IMR-90 (cell line): ENCODE measurements around the gene CXCR2. TPM values are rescaled to one million over a fixed set of nuclear protein-coding genes. Genes with fewer than 3 reads are reported as not detected.

Experiments used
- ATAC-seq: fragments of 200-7000 bp; cut with Tn5 transposase; 2 replicates; pipeline ENCODE4 v1.9.1; 2020; ENCODE audit warnings: low read depth, mild to moderate bottlenecking, moderate library complexity
- BruUV-seq: library from RNA; stranded (reverse); fragments of 400-500 nt; replicated peaks from 2 replicates; lab custom pipeline; 2021; lab: Mats Ljungman, UMichigan
- CTCF ChIA-PET: fragments of 300-600 bp; formaldehyde crosslinking; extraction: SDS; loops from one replicate; lab custom pipeline; 2021; ENCODE audit warnings: antibody characterized with exemption; lab: Yijun Ruan, JAX
- POLR2A ChIA-PET: fragments of 300-600 bp; sonication (Branson Sonifier 250); formaldehyde crosslinking; loops from one replicate; lab custom pipeline; 2022; ENCODE audit warnings: antibody characterized with exemption; ENCODE audit not compliant: unreplicated experiment; lab: Charles Lee
- DNase-seq: peaks from one replicate; pipeline ENCODE4 v3.0.0; 2013
- H2AFZ ChIP-seq: replicated peaks from 2 replicates; pipeline ENCODE3; 2013; ENCODE audit warnings: low read length, mild to moderate bottlenecking; ENCODE audit not compliant: poor library complexity
- H2AK5ac ChIP-seq: 2 replicates; pipeline ENCODE4 v1.6.1; 2013; ENCODE audit warnings: low read depth, low read length, inconsistent platforms
- H2AK9ac ChIP-seq: replicated peaks from 2 replicates; pipeline ENCODE3; 2013; ENCODE audit warnings: mild to moderate bottlenecking, low read depth, low read length, moderate library complexity; ENCODE audit not compliant: poor library complexity
- H2BK120ac ChIP-seq: 2 replicates; pipeline ENCODE4 v1.6.1; 2013; ENCODE audit warnings: low read depth, low read length, inconsistent platforms
- H2BK15ac ChIP-seq: 3 replicates; pipeline ENCODE4 v1.6.1; 2013; ENCODE audit warnings: low read depth, low read length, inconsistent platforms
- H2BK20ac ChIP-seq: 2 replicates; pipeline ENCODE4 v1.6.1; 2013; ENCODE audit warnings: low read depth, mild to moderate bottlenecking, inconsistent platforms, low read length, moderate library complexity
- H2BK5ac ChIP-seq: 2 replicates; pipeline ENCODE4 v1.6.1; 2013; ENCODE audit warnings: mild to moderate bottlenecking, low read depth, low read length, inconsistent platforms; ENCODE audit not compliant: poor library complexity, severe bottlenecking
- H3K14ac ChIP-seq: replicated peaks from 2 replicates; pipeline ENCODE4 v1.6.1; 2013; ENCODE audit warnings: low read depth, low read length, inconsistent platforms
- H3K18ac ChIP-seq: 2 replicates; pipeline ENCODE4 v1.6.1; 2013; ENCODE audit warnings: low read depth, low read length, control low read depth
- H3K23ac ChIP-seq: 2 replicates; pipeline ENCODE4 v1.6.1; 2013; ENCODE audit warnings: low read depth, low read length, inconsistent platforms
- H3K27ac ChIP-seq: 2 replicates; pipeline ENCODE4 v1.5.1; 2013; ENCODE audit warnings: mild to moderate bottlenecking, control low read depth, low read length; ENCODE audit not compliant: insufficient read depth
- H3K27me3 ChIP-seq: 2 replicates; pipeline ENCODE4 v1.6.1; 2013; ENCODE audit warnings: low read length; ENCODE audit not compliant: control insufficient read depth, insufficient read depth
- H3K36me3 ChIP-seq: 2 replicates; pipeline ENCODE4 v1.6.1; 2013; ENCODE audit warnings: low read length, mixed read lengths; ENCODE audit not compliant: control insufficient read depth, insufficient read depth
- H3K4ac ChIP-seq: 2 replicates; pipeline ENCODE4 v1.6.1; 2013; ENCODE audit warnings: low read depth, low read length, inconsistent platforms
- H3K4me1 ChIP-seq: 2 replicates; pipeline ENCODE4 v1.6.1; 2013; ENCODE audit warnings: low read length, mixed read lengths; ENCODE audit not compliant: control insufficient read depth, insufficient read depth
- H3K4me2 ChIP-seq: 2 replicates; pipeline ENCODE4 v1.6.1; 2013; ENCODE audit warnings: low read depth, mild to moderate bottlenecking, control low read depth, low read length, moderate library complexity
- H3K4me3 ChIP-seq: 2 replicates; pipeline ENCODE4 v1.5.1; 2013; ENCODE audit warnings: low read depth, mild to moderate bottlenecking, control low read depth, low read length, moderate library complexity; ENCODE audit not compliant: insufficient read depth
- H3K56ac ChIP-seq: 2 replicates; pipeline ENCODE4 v1.6.1; 2013; ENCODE audit warnings: low read length, inconsistent platforms; ENCODE audit not compliant: insufficient read depth; ENCODE audit errors: extremely low read depth
- H3K79me1 ChIP-seq, 2 experiments: 2 replicates each; pipeline ENCODE4 v1.6.1; 2013; ENCODE audit warnings: low read length in 2 of 2, inconsistent platforms in 1 of 2, low read depth in 1 of 2
- H3K9ac ChIP-seq: 2 replicates; pipeline ENCODE4 v1.6.1; 2013; ENCODE audit warnings: low read depth, low read length, control low read depth
- H3K9me1 ChIP-seq: 2 replicates; pipeline ENCODE4 v1.6.1; 2013; ENCODE audit warnings: low read length, inconsistent platforms; ENCODE audit not compliant: insufficient read depth
- H3K9me3 ChIP-seq: 2 replicates; pipeline ENCODE4 v1.6.1; 2013; ENCODE audit warnings: low read length; ENCODE audit not compliant: control insufficient read depth, insufficient read depth
- H4K20me1 ChIP-seq: 2 replicates; pipeline ENCODE4 v1.6.1; 2013; ENCODE audit warnings: low read length, inconsistent platforms; ENCODE audit not compliant: insufficient read depth
- H4K5ac ChIP-seq: 2 replicates; pipeline ENCODE4 v1.6.1; 2013; ENCODE audit warnings: mild to moderate bottlenecking, low read depth, low read length, control low read depth
- H4K8ac ChIP-seq, 2 experiments: 2 replicates each; pipeline ENCODE4 v1.6.1; 2013; ENCODE audit warnings: low read depth in 2 of 2, low read length in 2 of 2, control low read depth in 1 of 2, inconsistent platforms in 1 of 2
- H4K91ac ChIP-seq: 2 replicates; pipeline ENCODE4 v1.6.1; 2013; ENCODE audit warnings: low read depth, low read length, inconsistent platforms; ENCODE audit not compliant: insufficient read depth
- BHLHE40 ChIP-seq: fragments of 150-350 bp; IDR thresholded peaks from 2 replicates; pipeline ENCODE4 v1.6.1; 2016; ENCODE audit warnings: mild to moderate bottlenecking, low read depth, low read length
- CEBPB ChIP-seq: IDR thresholded peaks from 2 replicates; pipeline ENCODE4 v1.6.1; 2012; ENCODE audit warnings: low read depth, low read length, improper control_type of control experiment
- CHD1 ChIP-seq: IDR thresholded peaks from 2 replicates; pipeline ENCODE4 v1.6.1; 2012; ENCODE audit warnings: low read depth, low read length, improper control_type of control experiment
- CTCF ChIP-seq: conservative IDR thresholded peaks from 2 replicates; pipeline ENCODE4 v1.5.1; 2012; ENCODE audit warnings: mild to moderate bottlenecking, low read depth, low read length, improper control_type of control experiment
- FOS ChIP-seq: fragments of 150-350 bp; IDR thresholded peaks from 2 replicates; pipeline ENCODE4 v1.6.1; 2016; ENCODE audit warnings: low read depth, low read length
- MAZ ChIP-seq: IDR thresholded peaks from 2 replicates; pipeline ENCODE4 v1.6.1; 2012; ENCODE audit warnings: low read depth, mild to moderate bottlenecking, low read length, improper control_type of control experiment, moderate library complexity, borderline replicate concordance
- MXI1 ChIP-seq: IDR thresholded peaks from 2 replicates; pipeline ENCODE4 v1.6.1; 2012; ENCODE audit warnings: low read depth, mild to moderate bottlenecking, low read length, moderate library complexity, borderline replicate concordance
- POLR2A ChIP-seq: IDR thresholded peaks from 2 replicates; pipeline ENCODE4 v1.6.1; 2012; ENCODE audit warnings: mild to moderate bottlenecking, low read depth, low read length
- RCOR1 ChIP-seq: IDR thresholded peaks from 2 replicates; pipeline ENCODE4 v1.6.1; 2012; ENCODE audit warnings: mild to moderate bottlenecking, low read length, improper control_type of control experiment; ENCODE audit not compliant: insufficient replicate concordance
- SMC3 ChIP-seq: fragments of 150-350 bp; IDR thresholded peaks from 2 replicates; pipeline ENCODE4 v1.6.1; 2016; ENCODE audit warnings: low read depth, mild to moderate bottlenecking, antibody characterized with exemption, low read length, moderate library complexity
- WGBS, 2 experiments: methylation state at CpG; one replicate each; pipeline versions ENCODE4 v1.1.5 to v1.1.7; 2013; ENCODE audit warnings: missing lambda C conversion rate in 2 of 2; ENCODE audit not compliant: insufficient read length in 1 of 2; ENCODE audit errors: extremely low coverage in 2 of 2; 5-methylcytosine and 5-hydroxymethylcytosine counted together
- dilution Hi-C: fragments of 300-500 bp; cut with HindIII; formaldehyde crosslinking; loops from one replicate; pipeline ENCODE4 v1.14.3; 2018; ENCODE audit warnings: low sequenced_read_pairs; ENCODE audit not compliant: unreplicated experiment
- in situ Hi-C: fragments of 300-500 bp; cut with MboI; formaldehyde crosslinking; loops from 3 replicates; pipeline ENCODE4 v1.14.3; 2019; ENCODE audit warnings: low sequenced_read_pairs, inconsistent platforms, mixed read lengths
- intact Hi-C: fragments of 100-400 bp; cut with micrococcal nuclease; formaldehyde crosslinking; loops from 2 replicates; pipeline ENCODE4 v1.10.0; 2022
- polyA plus RNA-seq, 3 experiments: library from polyadenylated mRNA; depleted of rRNA; stranded (reverse); fragments of >200 nt; gene quantifications; 2 replicates each; pipeline ENCODE4 v1.2.3, GENCODE V29; 2012; ENCODE audit warnings: low replicate concordance in 1 of 3
- total RNA-seq: library from RNA; depleted of rRNA; stranded (reverse); fragments of >200 nt; gene quantifications from 2 replicates; pipeline ENCODE4 v1.2.3, GENCODE V29; 2012

Gene CXCR2
- total and polyA plus RNA-seq, 2 of the 4 experiments (the other 2 are of a cell fraction): not detected

DNA sequence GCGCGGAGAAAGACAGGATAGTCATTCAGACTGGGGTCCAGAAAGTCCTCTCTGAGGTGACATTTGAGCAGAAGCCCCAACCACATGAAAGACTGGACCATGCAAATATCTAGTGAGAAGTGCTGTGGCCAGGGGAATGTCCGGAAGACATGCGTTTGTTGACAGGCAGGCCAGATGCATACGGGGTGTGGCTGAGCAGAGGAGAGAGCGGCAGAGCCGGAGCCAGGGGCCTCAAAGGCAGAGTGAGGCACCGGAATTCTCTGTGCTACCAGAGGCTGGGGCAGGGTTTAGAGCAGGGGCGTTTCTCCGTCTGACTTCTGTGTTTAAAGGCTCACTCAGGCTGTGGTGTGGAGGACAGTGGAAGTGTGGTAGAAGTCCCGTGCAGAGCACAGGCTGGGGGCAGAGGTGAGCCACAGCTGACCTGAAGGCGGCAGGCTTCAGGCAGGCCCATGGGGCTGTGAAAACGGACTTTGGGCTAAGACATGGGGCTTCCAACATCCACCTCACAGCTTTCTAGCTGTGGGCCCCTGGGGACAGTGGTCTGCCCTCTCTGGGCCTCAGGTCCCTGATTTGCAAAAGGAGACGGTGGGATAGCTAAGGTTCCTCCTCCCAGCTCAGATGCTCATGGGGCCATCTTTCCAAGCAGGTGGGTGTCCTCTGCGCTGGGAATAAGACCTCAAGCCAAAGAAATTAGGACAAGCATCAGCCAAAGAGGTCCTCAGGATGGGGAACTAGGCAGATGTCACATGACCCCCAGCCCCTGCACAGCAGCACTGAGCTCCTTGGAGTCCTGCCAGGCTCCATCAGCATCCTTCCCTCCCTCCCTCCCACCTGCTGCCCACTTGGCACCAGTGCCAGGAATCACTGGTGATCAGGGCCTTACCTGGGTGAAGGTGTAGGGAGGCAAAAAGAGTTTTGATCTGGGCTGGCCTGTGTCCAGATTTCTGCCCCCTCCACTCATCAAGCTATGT, 45.6 kb upstream of the CXCR2 start:
- no peak overlapping the region for H2BK5ac ChIP-seq
- H3K27ac ChIP-seq: no peak overlapping the region
- H3K23ac ChIP-seq: no peak overlapping the region
- no peak overlapping the region for H3K56ac ChIP-seq
- H3K4me1 ChIP-seq: peaks cover 3% of the 10 kb centered on the region; the same call in 1 of the 2 replicates
- no TSS peak for BruUV-seq
- H3K9me1 ChIP-seq: peaks cover 9% of the 10 kb centered on the region; the same call in 1 of the 2 replicates
- H4K8ac ChIP-seq: no peak overlapping the region
- dilution Hi-C loops: no loop called here
- no peak overlapping the region for H2BK15ac ChIP-seq
- H3K14ac ChIP-seq: no peak overlapping the region
- POLR2A ChIA-PET: no interaction called here
- no peak overlapping the region for H3K4me2 ChIP-seq
- H3K27me3 ChIP-seq: peaks cover 21% of the 10 kb centered on the region
- no peak overlapping the region for H3K18ac ChIP-seq
- H3K9me3 ChIP-seq: no peaks in the 10 kb centered on the region
- H2AFZ ChIP-seq: no peak overlapping the region
- H4K5ac ChIP-seq: no peak overlapping the region
- ATAC-seq (no peak), DNase-seq (no peak)
- CTCF ChIA-PET: no interaction called here
- no peaks in the 10 kb centered on the region for H3K79me1 ChIP-seq
- H3K9ac ChIP-seq: no peak overlapping the region
- H2AK9ac ChIP-seq: no peak overlapping the region
- H2AK5ac ChIP-seq: no peak overlapping the region
- no peak overlapping the region for H4K91ac ChIP-seq
- no peaks in the 10 kb centered on the region for H3K36me3 ChIP-seq
- TF ChIP-seq RCOR1 (no peak), FOS (no peak), CHD1 (no peak), BHLHE40 (no peak), POLR2A (no peak), SMC3 (no peak), CTCF (no peak), MXI1 (no peak), MAZ (no peak), CEBPB (no peak)
- no peak overlapping the region for H2BK20ac ChIP-seq
- no peaks in the 10 kb centered on the region for H4K20me1 ChIP-seq
- WGBS, 2 experiments: 47% methylated on average over 6 of the region's 15 CpGs; no CpG with 5 or more reads in 1 of the 2 experiments
- in situ Hi-C loops: no loop called here
- no peak overlapping the region for H2BK120ac ChIP-seq
- no peak overlapping the region for H3K4me3 ChIP-seq
- intact Hi-C loops: no loop called here
- H3K4ac ChIP-seq: no peak overlapping the region
